ENCODE measurements around the gene PPP1R1B. TPM values are rescaled to one million over a fixed set of nuclear protein-coding genes. Genes with fewer than 3 reads are reported as not detected.

PPP1R1B gene
- total RNA-seq: 0.37 TPM in 1 of 2 replicates, not detected in the other

GRCh38 chr17:39626171-39627046, at the start of gene PPP1R1B:
Gene PPP1R1B (plus strand): TSS chr17:39626952. CDS start chr17:39627393, 441 bp downstream.

GRCh38 chr17:39607851-39608130, 19.0 kb upstream of the PPP1R1B start, which contains the start of gene NEUROD2:
Gene NEUROD2 (minus strand): TSS chr17:39607920. CDS start chr17:39606599, 1,321 bp downstream.

GRCh38 chr17:39636927-39637736, 10.4 kb downstream of the PPP1R1B start, which contains the start of gene STARD3:
Gene STARD3 (plus strand): TSS chr17:39637144. CDS start chr17:39653532, 16,388 bp downstream.

GRCh38 chr17:39664581-39665561, 38.1 kb downstream of the PPP1R1B start, which contains the start of gene TCAP:
Gene TCAP (plus strand): TSS chr17:39665349. CDS start chr17:39665360, 11 bp downstream.

GRCh38 chr17:39667945-39668924, 41.5 kb downstream of the PPP1R1B start, which contains the start of gene PNMT:
Gene PNMT (plus strand): TSS chr17:39668453. CDS start chr17:39668476, 23 bp downstream.

Other genes with a start within 250 kb of the PPP1R1B start
- gene FBXL20, start 225.3 kb upstream of the PPP1R1B start, total RNA-seq: 8.5 and 10.4 TPM in 2 replicates
- gene MED1, start 175.7 kb upstream of the PPP1R1B start, total RNA-seq: 18.7 and 30.3 TPM in 2 replicates
- gene CDK12, start 165.5 kb upstream of the PPP1R1B start, total RNA-seq: 29.8 and 46.3 TPM in 2 replicates
- not detected in 2 replicates for gene NEUROD2, start 19.0 kb upstream of the PPP1R1B start, total RNA-seq
- gene STARD3, start 10.2 kb downstream of the PPP1R1B start, total RNA-seq: 28.2 and 32.0 TPM in 2 replicates
- gene TCAP, start 38.4 kb downstream of the PPP1R1B start, total RNA-seq: 0.39 TPM in 1 of 2 replicates, not detected in the other
- gene PNMT, start 41.5 kb downstream of the PPP1R1B start, total RNA-seq: 0.37 TPM in 1 of 2 replicates, not detected in the other
- gene PGAP3, start 61.1 kb downstream of the PPP1R1B start, total RNA-seq: 5.9 and 9.9 TPM in 2 replicates
- gene ERBB2, start 73.1 kb downstream of the PPP1R1B start, total RNA-seq: 28.3 and 29.8 TPM in 2 replicates
- gene MIEN1, start 103.6 kb downstream of the PPP1R1B start, total RNA-seq: 12.1 and 15.2 TPM in 2 replicates
- gene GRB7, start 111.0 kb downstream of the PPP1R1B start, total RNA-seq: 0.20 and 0.37 TPM in 2 replicates
- not detected in 2 replicates for gene IKZF3, start 237.4 kb downstream of the PPP1R1B start, total RNA-seq
- not detected in 2 replicates for gene ZPBP2, start 241.2 kb downstream of the PPP1R1B start, total RNA-seq

Measured in subcutaneous preadipocyte (primary cell).